Endothelial cell of umbilical vein (primary cell): ENCODE measurements around the gene CPTP. TPM values are rescaled to one million over a fixed set of nuclear protein-coding genes. Genes with fewer than 3 reads are reported as not detected.

Source experiments
- BruUV-seq: library from RNA; stranded (reverse); fragments of 400-500 nt; replicated peaks from 2 replicates; lab custom pipeline; 2021; lab: Mats Ljungman, UMichigan
- CTCF ChIA-PET: fragments of 300-600, 350-600 bp; sonication (Branson Sonifier 250); formaldehyde crosslinking; loops from one replicate; lab custom pipeline; 2021; ENCODE audit warnings: antibody characterized with exemption, inconsistent platforms; lab: Charles Lee
- POLR2A ChIA-PET: fragments of 300-600, 350-600 bp; sonication (Branson Sonifier 250); formaldehyde crosslinking; loops from one replicate; lab custom pipeline; 2021; ENCODE audit warnings: antibody characterized with exemption, inconsistent platforms; lab: Charles Lee
- DNase-seq: peaks from one replicate; pipeline ENCODE4 v3.0.0-alpha.2; 2011; ENCODE audit warnings: low read depth, low spot score
- FAIRE-seq: peaks from 2 replicates; lab custom pipeline; 2011; peaks lifted over from hg19 to GRCh38; lab: Jason Lieb, UNC
- H2AFZ ChIP-seq: 2 replicates; pipeline ENCODE4 v1.6.0; 2012; ENCODE audit warnings: low read depth, low read length, control low read depth, inconsistent platforms
- H3K27ac ChIP-seq: 2 replicates; pipeline ENCODE4 v1.5.1; 2011; ENCODE audit warnings: low read depth, mild to moderate bottlenecking, control low read depth, low read length, moderate library complexity; ENCODE audit not compliant: insufficient read depth
- H3K27me3 ChIP-seq, 2 experiments: 2 replicates each; pipeline versions ENCODE4 v1.6.0 to v1.6.1; 2011; ENCODE audit warnings: low read length in 2 of 2, mixed read lengths in 1 of 2; ENCODE audit not compliant: control insufficient read depth in 2 of 2, insufficient read depth in 2 of 2
- H3K36me3 ChIP-seq, 2 experiments: 2 replicates in 1 of 2; 3 replicates in 1 of 2; pipeline ENCODE4 v1.5.1; 2011; ENCODE audit warnings: low read length in 2 of 2, mild to moderate bottlenecking in 1 of 2, moderate library complexity in 1 of 2; ENCODE audit not compliant: control insufficient read depth in 2 of 2, insufficient read depth in 2 of 2; ENCODE audit errors: extremely low read depth in 1 of 2
- H3K4me1 ChIP-seq: 3 replicates; pipeline ENCODE4 v1.5.1; 2011; ENCODE audit warnings: mild to moderate bottlenecking, low read length; ENCODE audit not compliant: control insufficient read depth, insufficient read depth; ENCODE audit errors: extremely low read depth
- H3K4me2 ChIP-seq: 2 replicates; pipeline ENCODE4 v1.6.1; 2011; ENCODE audit warnings: low read length, control low read depth, mixed read lengths; ENCODE audit not compliant: insufficient read depth
- H3K4me3 ChIP-seq, 3 experiments: fragments of 200-600 bp in 1 of 3; sonication (generic), shearing (Covaris generic) in 1 of 3; replicated peaks in 1 of 3; 2 replicates each; pipeline ENCODE4 v1.5.1; 2011 to 2016; ENCODE audit warnings: control low read depth in 3 of 3, low read length in 3 of 3, mild to moderate bottlenecking in 2 of 3, inconsistent platforms in 1 of 3, low read depth in 1 of 3, moderate library complexity in 1 of 3; ENCODE audit not compliant: insufficient read depth in 1 of 3
- H3K79me2 ChIP-seq: 2 replicates; pipeline ENCODE4 v1.6.0; 2012; ENCODE audit warnings: low read length, inconsistent platforms; ENCODE audit not compliant: control insufficient read depth, insufficient read depth
- H3K9ac ChIP-seq: replicated peaks from 2 replicates; pipeline ENCODE3; 2011; ENCODE audit warnings: low read length, control low read depth; ENCODE audit not compliant: insufficient read depth; ENCODE audit errors: extremely low read depth
- H3K9me1 ChIP-seq: replicated peaks from 3 replicates; pipeline ENCODE4 v1.6.0; 2011; ENCODE audit warnings: mild to moderate bottlenecking, low read length; ENCODE audit not compliant: control insufficient read depth, insufficient read depth; ENCODE audit errors: extremely low read depth
- H3K9me3 ChIP-seq: replicated peaks from 2 replicates; pipeline ENCODE4 v1.5.1; 2012; ENCODE audit warnings: low read length, inconsistent platforms; ENCODE audit not compliant: control insufficient read depth, insufficient read depth
- H4K20me1 ChIP-seq: replicated peaks from 2 replicates; pipeline ENCODE3; 2011; ENCODE audit warnings: mild to moderate bottlenecking, low read length; ENCODE audit not compliant: control insufficient read depth, insufficient read depth; ENCODE audit errors: extremely low read depth
- CTCF ChIP-seq, 2 donors: IDR thresholded peaks; 1 replicate in 1 of 2; 2 replicates in 1 of 2; pipeline ENCODE4 v1.5.1; 2011; ENCODE audit warnings: low read length in 2 of 2, mild to moderate bottlenecking in 2 of 2, moderate library complexity in 2 of 2, control low read depth in 1 of 2, inconsistent platforms in 1 of 2, low read depth in 1 of 2; ENCODE audit not compliant: insufficient read depth in 1 of 2; ENCODE audit errors: extremely low read depth in 1 of 2
- EZH2 ChIP-seq: IDR thresholded peaks from 2 replicates; pipeline ENCODE4 v1.6.1; 2012; ENCODE audit warnings: borderline replicate concordance, low read depth, mild to moderate bottlenecking, moderate library complexity, low read length, inconsistent platforms; ENCODE audit not compliant: severe bottlenecking
- FOS ChIP-seq: IDR thresholded peaks from 2 replicates; pipeline ENCODE4 v1.6.1; 2011; ENCODE audit warnings: mild to moderate bottlenecking, low read length, moderate library complexity, borderline replicate concordance; ENCODE audit not compliant: insufficient read depth
- GATA2 ChIP-seq: IDR thresholded peaks from 2 replicates; pipeline ENCODE4 v1.7.0; 2011; ENCODE audit warnings: low read depth, mild to moderate bottlenecking, moderate library complexity, mixed read lengths, low read length; ENCODE audit not compliant: insufficient read length, insufficient read depth
- JUN ChIP-seq: IDR thresholded peaks from 2 replicates; pipeline ENCODE4 v1.6.1; 2011; ENCODE audit warnings: borderline replicate concordance, low read depth; ENCODE audit not compliant: insufficient read length, insufficient read depth
- MYC ChIP-seq: IDR thresholded peaks from one replicate; pipeline ENCODE4 v1.6.1; 2011; ENCODE audit warnings: mild to moderate bottlenecking, low read depth, low read length
- POLR2A ChIP-seq: IDR thresholded peaks from 2 replicates; pipeline ENCODE4 v1.6.1; 2012; ENCODE audit warnings: low read depth, mild to moderate bottlenecking, control low read depth, low read length
- POLR2AphosphoS5 ChIP-seq: IDR thresholded peaks from 2 replicates; pipeline ENCODE4 v1.6.1; 2012; ENCODE audit warnings: low read depth, mild to moderate bottlenecking, control low read depth, low read length, moderate library complexity; ENCODE audit not compliant: insufficient read depth
- dilution Hi-C: fragments of 300-500 bp; cut with MboI; formaldehyde crosslinking; loops from one replicate; pipeline ENCODE4 v1.15.0; 2019; ENCODE audit warnings: low sequenced_read_pairs; ENCODE audit not compliant: extremely low pct_ligation_motif_present
- intact Hi-C: fragments of 100-400 bp; cut with micrococcal nuclease; formaldehyde crosslinking; loops from one replicate; pipeline ENCODE4 v1.10.0; 2022
- polyA plus RNA-seq, 4 experiments: library from polyadenylated mRNA; depleted of rRNA in 3 of 4; stranded (reverse) in 3 of 4; unstranded in 1 of 4; fragments of >200 nt; gene quantifications; 2 replicates each; pipeline versions ENCODE4 v1.2.1 to v1.2.3, GENCODE V29; 2011 to 2012; ENCODE audit warnings: missing spikeins in 1 of 4
- total RNA-seq: library from RNA; stranded (reverse); gene quantifications from 2 replicates; pipeline ENCODE4 v1.2.3, GENCODE V29; 2021
- TF ChIP-seq, protein P1 (sequence below): IDR thresholded peaks from 2 replicates; pipeline ENCODE4 v1.6.1; 2011; ENCODE audit not compliant: insufficient read depth, insufficient read length

The CPTP gene
- total and polyA plus RNA-seq, 2 donors (not counting 3 experiments of a cell fraction or from before 2014, with no cell fraction given), result 20.9 to 29.5 TPM

DNA sequence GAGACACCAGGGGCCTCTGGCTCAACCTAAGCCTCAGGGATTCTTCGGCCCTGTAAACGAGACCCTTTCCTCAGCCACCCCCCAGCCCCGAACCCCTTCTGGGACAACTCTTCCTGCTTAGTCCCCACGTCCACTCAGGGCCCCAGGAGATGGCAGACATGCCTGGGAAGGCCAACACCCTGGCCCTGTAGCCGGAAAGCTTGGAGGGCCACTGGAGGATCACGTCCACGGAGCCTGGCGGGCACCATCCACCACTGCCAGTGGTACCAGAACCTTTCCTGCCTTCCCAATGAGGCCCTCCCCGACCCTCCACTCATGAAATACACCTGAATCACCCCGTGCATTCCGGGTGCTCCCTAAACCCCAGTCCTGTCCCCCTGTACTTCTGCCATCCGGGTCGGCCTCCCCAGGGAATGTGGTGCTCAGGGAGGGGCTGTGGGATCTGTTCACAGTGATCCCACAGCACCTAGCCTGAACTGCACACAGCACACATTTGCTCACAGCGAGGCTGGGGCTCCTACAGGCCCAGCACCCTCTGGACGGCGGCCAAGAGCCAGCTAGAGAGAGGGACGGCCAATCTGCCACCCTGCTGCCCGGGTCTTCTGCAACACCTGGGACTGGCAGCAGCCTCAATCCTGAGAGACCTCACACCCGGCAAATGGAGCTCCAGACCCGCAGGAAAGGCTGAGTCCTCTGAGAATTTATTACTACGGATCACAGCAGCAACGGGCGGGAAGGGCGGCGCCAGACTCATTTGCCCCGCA lies 48.6 kb downstream of the CPTP start:
- dilution Hi-C loops, result no loop called here
- CTCF ChIA-PET, result interaction anchor here (0.8 to 2.4 kb wide), 10 partner anchors 11 to 251 kb away, joined by 3 to 9 read pairs (median 5); partner anchors contain the start of gene CCNL2

More for the DNA sequence above, 48.6 kb downstream of the CPTP start:
- peaks cover 13% of the 10 kb centered on the region for H3K4me1 ChIP-seq
- FAIRE-seq, result no peak
- H3K9me1 ChIP-seq, result no peaks in the 10 kb centered on the region
- no TSS peak for BruUV-seq
- H3K36me3 ChIP-seq, result peaks cover 0 to 3% of the 10 kb centered on the region in 2 experiments
- no peak overlapping the region for H2AFZ ChIP-seq
- TF ChIP-seq POLR2AphosphoS5 (no peak), POLR2A (no peak), EZH2 (no peak), CTCF (IDR thresholded peaks at IDR 0.05; ENCODE audit: extremely low read depth in 1 of 2, insufficient read depth in 1 of 2, low read depth in 1 of 2, low read length in 2 of 2) (no peak), MYC (no peak), JUN (no peak), GATA2 (no peak), FOS (no peak)
- TF ChIP-seq, protein P1, sequence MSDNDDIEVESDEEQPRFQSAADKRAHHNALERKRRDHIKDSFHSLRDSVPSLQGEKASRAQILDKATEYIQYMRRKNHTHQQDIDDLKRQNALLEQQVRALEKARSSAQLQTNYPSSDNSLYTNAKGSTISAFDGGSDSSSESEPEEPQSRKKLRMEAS, result no peak
- no peak overlapping the region for H3K9ac ChIP-seq
- H3K4me3 ChIP-seq, result no peak overlapping the region
- H3K9me3 ChIP-seq, result no peaks in the 10 kb centered on the region
- H3K79me2 ChIP-seq, result peaks cover 19% of the 10 kb centered on the region
- no peaks in the 10 kb centered on the region for H3K27me3 ChIP-seq
- no peaks in the 10 kb centered on the region for H4K20me1 ChIP-seq
- H3K4me2 ChIP-seq, result no peak overlapping the region
- POLR2A ChIA-PET, result no interaction called here
- no peak overlapping the region for H3K27ac ChIP-seq
- DNase-seq, result no peak
- intact Hi-C loops, result no loop called here
